GM23338 (cell line): ENCODE data around the gene FBXO8.

Experiments used
- CREB1 ChIP-seq: fragments of 250-450 bp; sonication (Bioruptor Pico); IDR thresholded peaks from 2 replicates; pipeline ENCODE4 v1.5.0; 2020; ENCODE audit warnings: low read depth, mild to moderate bottlenecking, moderate library complexity
- EZH2 ChIP-seq: fragments of 200-600 bp; sonication (generic); IDR thresholded peaks from one replicate; pipeline ENCODE4 v1.8.0; 2017; ENCODE audit warnings: antibody characterized with exemption, mild to moderate bottlenecking, low read depth; ENCODE audit not compliant: unreplicated experiment
- EZH2phosphoT487 ChIP-seq: fragments of 200-600 bp; sonication (generic); IDR thresholded peaks from one replicate; pipeline ENCODE4 v1.8.1; 2018; ENCODE audit warnings: antibody characterized with exemption; ENCODE audit not compliant: unreplicated experiment
- JUNB ChIP-seq: IDR thresholded peaks from one replicate; pipeline ENCODE4 v1.6.1; 2016; ENCODE audit warnings: antibody characterized with exemption; ENCODE audit not compliant: unreplicated experiment
- NANOG ChIP-seq: IDR thresholded peaks from 2 replicates; pipeline ENCODE4 v1.6.1; 2016; ENCODE audit warnings: antibody characterized with exemption, borderline replicate concordance
- POLR2AphosphoS5 ChIP-seq: IDR thresholded peaks from 2 replicates; pipeline ENCODE4 v1.6.1; 2016; ENCODE audit warnings: antibody characterized with exemption, low read depth
- STAT1 ChIP-seq: IDR thresholded peaks from one replicate; pipeline ENCODE4 v1.6.1; 2016; ENCODE audit warnings: antibody characterized with exemption; ENCODE audit not compliant: unreplicated experiment
- ZNF331 ChIP-seq: fragments of 250-450 bp; sonication (Bioruptor Pico); IDR thresholded peaks from 2 replicates; pipeline ENCODE4 v1.5.0; 2020; ENCODE audit warnings: low read depth, mild to moderate bottlenecking, moderate library complexity
- TF ChIP-seq, protein P1 (sequence below), 2 experiments: fragments of 200-600 bp in 1 of 2; sonication (generic) in 1 of 2; conservative IDR thresholded peaks; 2 replicates each; pipeline versions ENCODE4 v1.5.1 to v1.6.1; 2016 to 2017; ENCODE audit warnings: antibody characterized with exemption in 2 of 2, low read depth in 2 of 2, mild to moderate bottlenecking in 2 of 2, moderate library complexity in 1 of 2
- TF ChIP-seq, protein P2 (sequence below): IDR thresholded peaks from 2 replicates; pipeline ENCODE4 v1.6.1; 2016; ENCODE audit warnings: antibody characterized with exemption
- TF ChIP-seq, protein P3 (sequence below): IDR thresholded peaks from one replicate; pipeline ENCODE4 v1.6.1; 2018; ENCODE audit warnings: antibody characterized with exemption; ENCODE audit not compliant: unreplicated experiment
- TF ChIP-seq, protein P4 (sequence below): fragments of 250-450 bp; sonication (Bioruptor Pico); IDR thresholded peaks from 2 replicates; pipeline ENCODE4 v1.5.0; 2020; ENCODE audit warnings: mild to moderate bottlenecking, moderate library complexity

DNA sequence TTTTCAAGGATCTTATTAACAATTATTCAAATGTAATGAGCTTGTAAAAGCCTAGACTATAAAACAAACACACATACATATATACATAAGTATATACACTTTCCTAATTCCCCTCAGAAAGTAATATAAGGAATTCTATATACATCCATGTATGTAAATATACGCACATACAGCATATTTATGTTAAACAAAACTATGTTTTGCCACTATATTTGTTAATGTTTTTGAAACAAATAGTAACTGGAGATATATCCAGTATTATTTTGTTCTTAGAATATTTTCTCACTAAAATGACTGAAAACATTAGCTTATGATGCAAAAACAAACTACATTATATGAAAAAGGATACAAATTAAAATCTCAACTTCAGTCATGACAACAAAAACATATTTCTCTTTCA is 85.1 kb downstream of the FBXO8 start:
- TF ChIP-seq, protein P1, sequence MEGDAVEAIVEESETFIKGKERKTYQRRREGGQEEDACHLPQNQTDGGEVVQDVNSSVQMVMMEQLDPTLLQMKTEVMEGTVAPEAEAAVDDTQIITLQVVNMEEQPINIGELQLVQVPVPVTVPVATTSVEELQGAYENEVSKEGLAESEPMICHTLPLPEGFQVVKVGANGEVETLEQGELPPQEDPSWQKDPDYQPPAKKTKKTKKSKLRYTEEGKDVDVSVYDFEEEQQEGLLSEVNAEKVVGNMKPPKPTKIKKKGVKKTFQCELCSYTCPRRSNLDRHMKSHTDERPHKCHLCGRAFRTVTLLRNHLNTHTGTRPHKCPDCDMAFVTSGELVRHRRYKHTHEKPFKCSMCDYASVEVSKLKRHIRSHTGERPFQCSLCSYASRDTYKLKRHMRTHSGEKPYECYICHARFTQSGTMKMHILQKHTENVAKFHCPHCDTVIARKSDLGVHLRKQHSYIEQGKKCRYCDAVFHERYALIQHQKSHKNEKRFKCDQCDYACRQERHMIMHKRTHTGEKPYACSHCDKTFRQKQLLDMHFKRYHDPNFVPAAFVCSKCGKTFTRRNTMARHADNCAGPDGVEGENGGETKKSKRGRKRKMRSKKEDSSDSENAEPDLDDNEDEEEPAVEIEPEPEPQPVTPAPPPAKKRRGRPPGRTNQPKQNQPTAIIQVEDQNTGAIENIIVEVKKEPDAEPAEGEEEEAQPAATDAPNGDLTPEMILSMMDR (conservative IDR thresholded peaks at IDR 0.05; ENCODE audit: low read depth in 2 of 2), result no peak
- TF ChIP-seq POLR2AphosphoS5 (no peak), ZNF331 (CRISPR knock-in tag) (no peak), EZH2phosphoT487 (no peak), CREB1 (CRISPR knock-in tag) (no peak), EZH2 (no peak), NANOG (no peak), JUNB (no peak), STAT1 (no peak)
- TF ChIP-seq, protein P2, sequence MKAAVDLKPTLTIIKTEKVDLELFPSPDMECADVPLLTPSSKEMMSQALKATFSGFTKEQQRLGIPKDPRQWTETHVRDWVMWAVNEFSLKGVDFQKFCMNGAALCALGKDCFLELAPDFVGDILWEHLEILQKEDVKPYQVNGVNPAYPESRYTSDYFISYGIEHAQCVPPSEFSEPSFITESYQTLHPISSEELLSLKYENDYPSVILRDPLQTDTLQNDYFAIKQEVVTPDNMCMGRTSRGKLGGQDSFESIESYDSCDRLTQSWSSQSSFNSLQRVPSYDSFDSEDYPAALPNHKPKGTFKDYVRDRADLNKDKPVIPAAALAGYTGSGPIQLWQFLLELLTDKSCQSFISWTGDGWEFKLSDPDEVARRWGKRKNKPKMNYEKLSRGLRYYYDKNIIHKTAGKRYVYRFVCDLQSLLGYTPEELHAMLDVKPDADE, result no peak
- TF ChIP-seq, protein P3, sequence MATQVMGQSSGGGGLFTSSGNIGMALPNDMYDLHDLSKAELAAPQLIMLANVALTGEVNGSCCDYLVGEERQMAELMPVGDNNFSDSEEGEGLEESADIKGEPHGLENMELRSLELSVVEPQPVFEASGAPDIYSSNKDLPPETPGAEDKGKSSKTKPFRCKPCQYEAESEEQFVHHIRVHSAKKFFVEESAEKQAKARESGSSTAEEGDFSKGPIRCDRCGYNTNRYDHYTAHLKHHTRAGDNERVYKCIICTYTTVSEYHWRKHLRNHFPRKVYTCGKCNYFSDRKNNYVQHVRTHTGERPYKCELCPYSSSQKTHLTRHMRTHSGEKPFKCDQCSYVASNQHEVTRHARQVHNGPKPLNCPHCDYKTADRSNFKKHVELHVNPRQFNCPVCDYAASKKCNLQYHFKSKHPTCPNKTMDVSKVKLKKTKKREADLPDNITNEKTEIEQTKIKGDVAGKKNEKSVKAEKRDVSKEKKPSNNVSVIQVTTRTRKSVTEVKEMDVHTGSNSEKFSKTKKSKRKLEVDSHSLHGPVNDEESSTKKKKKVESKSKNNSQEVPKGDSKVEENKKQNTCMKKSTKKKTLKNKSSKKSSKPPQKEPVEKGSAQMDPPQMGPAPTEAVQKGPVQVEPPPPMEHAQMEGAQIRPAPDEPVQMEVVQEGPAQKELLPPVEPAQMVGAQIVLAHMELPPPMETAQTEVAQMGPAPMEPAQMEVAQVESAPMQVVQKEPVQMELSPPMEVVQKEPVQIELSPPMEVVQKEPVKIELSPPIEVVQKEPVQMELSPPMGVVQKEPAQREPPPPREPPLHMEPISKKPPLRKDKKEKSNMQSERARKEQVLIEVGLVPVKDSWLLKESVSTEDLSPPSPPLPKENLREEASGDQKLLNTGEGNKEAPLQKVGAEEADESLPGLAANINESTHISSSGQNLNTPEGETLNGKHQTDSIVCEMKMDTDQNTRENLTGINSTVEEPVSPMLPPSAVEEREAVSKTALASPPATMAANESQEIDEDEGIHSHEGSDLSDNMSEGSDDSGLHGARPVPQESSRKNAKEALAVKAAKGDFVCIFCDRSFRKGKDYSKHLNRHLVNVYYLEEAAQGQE, result no peak
- TF ChIP-seq, protein P4, sequence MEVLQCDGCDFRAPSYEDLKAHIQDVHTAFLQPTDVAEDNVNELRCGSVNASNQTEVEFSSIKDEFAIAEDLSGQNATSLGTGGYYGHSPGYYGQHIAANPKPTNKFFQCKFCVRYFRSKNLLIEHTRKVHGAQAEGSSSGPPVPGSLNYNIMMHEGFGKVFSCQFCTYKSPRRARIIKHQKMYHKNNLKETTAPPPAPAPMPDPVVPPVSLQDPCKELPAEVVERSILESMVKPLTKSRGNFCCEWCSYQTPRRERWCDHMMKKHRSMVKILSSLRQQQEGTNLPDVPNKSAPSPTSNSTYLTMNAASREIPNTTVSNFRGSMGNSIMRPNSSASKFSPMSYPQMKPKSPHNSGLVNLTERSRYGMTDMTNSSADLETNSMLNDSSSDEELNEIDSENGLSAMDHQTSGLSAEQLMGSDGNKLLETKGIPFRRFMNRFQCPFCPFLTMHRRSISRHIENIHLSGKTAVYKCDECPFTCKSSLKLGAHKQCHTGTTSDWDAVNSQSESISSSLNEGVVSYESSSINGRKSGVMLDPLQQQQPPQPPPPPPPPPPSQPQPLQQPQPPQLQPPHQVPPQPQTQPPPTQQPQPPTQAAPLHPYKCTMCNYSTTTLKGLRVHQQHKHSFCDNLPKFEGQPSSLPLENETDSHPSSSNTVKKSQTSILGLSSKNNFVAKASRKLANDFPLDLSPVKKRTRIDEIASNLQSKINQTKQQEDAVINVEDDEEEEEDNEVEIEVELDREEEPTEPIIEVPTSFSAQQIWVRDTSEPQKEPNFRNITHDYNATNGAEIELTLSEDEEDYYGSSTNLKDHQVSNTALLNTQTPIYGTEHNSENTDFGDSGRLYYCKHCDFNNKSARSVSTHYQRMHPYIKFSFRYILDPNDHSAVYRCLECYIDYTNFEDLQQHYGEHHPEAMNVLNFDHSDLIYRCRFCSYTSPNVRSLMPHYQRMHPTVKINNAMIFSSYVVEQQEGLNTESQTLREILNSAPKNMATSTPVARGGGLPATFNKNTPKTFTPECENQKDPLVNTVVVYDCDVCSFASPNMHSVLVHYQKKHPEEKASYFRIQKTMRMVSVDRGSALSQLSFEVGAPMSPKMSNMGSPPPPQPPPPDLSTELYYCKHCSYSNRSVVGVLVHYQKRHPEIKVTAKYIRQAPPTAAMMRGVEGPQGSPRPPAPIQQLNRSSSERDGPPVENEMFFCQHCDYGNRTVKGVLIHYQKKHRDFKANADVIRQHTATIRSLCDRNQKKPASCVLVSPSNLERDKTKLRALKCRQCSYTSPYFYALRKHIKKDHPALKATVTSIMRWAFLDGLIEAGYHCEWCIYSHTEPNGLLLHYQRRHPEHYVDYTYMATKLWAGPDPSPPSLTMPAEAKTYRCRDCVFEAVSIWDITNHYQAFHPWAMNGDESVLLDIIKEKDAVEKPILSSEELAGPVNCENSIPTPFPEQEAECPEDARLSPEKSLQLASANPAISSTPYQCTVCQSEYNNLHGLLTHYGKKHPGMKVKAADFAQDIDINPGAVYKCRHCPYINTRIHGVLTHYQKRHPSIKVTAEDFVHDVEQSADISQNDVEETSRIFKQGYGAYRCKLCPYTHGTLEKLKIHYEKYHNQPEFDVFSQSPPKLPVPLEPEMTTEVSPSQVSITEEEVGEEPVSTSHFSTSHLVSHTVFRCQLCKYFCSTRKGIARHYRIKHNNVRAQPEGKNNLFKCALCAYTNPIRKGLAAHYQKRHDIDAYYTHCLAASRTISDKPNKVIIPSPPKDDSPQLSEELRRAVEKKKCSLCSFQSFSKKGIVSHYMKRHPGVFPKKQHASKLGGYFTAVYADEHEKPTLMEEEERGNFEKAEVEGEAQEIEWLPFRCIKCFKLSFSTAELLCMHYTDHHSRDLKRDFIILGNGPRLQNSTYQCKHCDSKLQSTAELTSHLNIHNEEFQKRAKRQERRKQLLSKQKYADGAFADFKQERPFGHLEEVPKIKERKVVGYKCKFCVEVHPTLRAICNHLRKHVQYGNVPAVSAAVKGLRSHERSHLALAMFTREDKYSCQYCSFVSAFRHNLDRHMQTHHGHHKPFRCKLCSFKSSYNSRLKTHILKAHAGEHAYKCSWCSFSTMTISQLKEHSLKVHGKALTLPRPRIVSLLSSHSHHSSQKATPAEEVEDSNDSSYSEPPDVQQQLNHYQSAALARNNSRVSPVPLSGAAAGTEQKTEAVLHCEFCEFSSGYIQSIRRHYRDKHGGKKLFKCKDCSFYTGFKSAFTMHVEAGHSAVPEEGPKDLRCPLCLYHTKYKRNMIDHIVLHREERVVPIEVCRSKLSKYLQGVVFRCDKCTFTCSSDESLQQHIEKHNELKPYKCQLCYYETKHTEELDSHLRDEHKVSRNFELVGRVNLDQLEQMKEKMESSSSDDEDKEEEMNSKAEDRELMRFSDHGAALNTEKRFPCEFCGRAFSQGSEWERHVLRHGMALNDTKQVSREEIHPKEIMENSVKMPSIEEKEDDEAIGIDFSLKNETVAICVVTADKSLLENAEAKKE (CRISPR knock-in tag), result no peak
